Measurements from ENCODE around the gene GPR146.

The GPR146 gene

GRCh38 chr7:1090236-1090635 lies 45.9 kb downstream of the GPR146 start:
- no peak for TF ChIP-seq CTCF (IDR thresholded peaks at IDR 0.05; ENCODE audit: control insufficient read depth, extremely low read depth, insufficient read depth)

GRCh38 chr7:1090686-1091643 lies 46.6 kb downstream of the GPR146 start:
- TF ChIP-seq CTCF (IDR thresholded peaks at IDR 0.05; ENCODE audit: control insufficient read depth, extremely low read depth, insufficient read depth), result no peak
- DNase-seq (ENCODE audit: low read depth), result no peak
- no peak overlapping the region for H3K4me3 ChIP-seq (ENCODE audit: low read depth, low read length)

More at GRCh38 chr7:1090236-1090635, 45.9 kb downstream of the GPR146 start:
- no peak for DNase-seq (ENCODE audit: low read depth)
- no peak overlapping the region for H3K4me3 ChIP-seq (ENCODE audit: low read depth, low read length)

- H3K4me3 ChIP-seq (ENCODE audit: low read depth, low read length), result no peak overlapping the region
- DNase-seq (ENCODE audit: low read depth), result no peak
- TF ChIP-seq CTCF (IDR thresholded peaks at IDR 0.05; ENCODE audit: control insufficient read depth, extremely low read depth, insufficient read depth), result no peak
These were observed 47.3 kb downstream of the GPR146 start for GRCh38 chr7:1091644-1092027.

- no peak for DNase-seq (ENCODE audit: low read depth)
- no peak overlapping the region for H3K4me3 ChIP-seq (ENCODE audit: low read depth, low read length)
- TF ChIP-seq CTCF (IDR thresholded peaks at IDR 0.05; ENCODE audit: control insufficient read depth, extremely low read depth, insufficient read depth), result no peak
These were observed 47.9 kb downstream of the GPR146 start for GRCh38 chr7:1092161-1092632.

- TF ChIP-seq CTCF (IDR thresholded peaks at IDR 0.05; ENCODE audit: control insufficient read depth, extremely low read depth, insufficient read depth), result no peak
- no peak overlapping the region for H3K4me3 ChIP-seq (ENCODE audit: low read depth, low read length)
- DNase-seq (ENCODE audit: low read depth), result no peak
These were observed 48.6 kb downstream of the GPR146 start for GRCh38 chr7:1092806-1093501.

- no peak for TF ChIP-seq CTCF (IDR thresholded peaks at IDR 0.05; ENCODE audit: control insufficient read depth, extremely low read depth, insufficient read depth)
- no peak for DNase-seq (ENCODE audit: low read depth)
- H3K4me3 ChIP-seq (ENCODE audit: low read depth, low read length), result no peak overlapping the region
These were observed 49.1 kb downstream of the GPR146 start for GRCh38 chr7:1093502-1093843.
